Lung microvascular endothelial cell (primary cell): ENCODE data around the gene FCER1G. TPM values are rescaled to one million over a fixed set of nuclear protein-coding genes. Genes with fewer than 3 reads are reported as not detected.

Experiments
- DNase-seq, 2 donors: peaks; one replicate each; pipeline versions ENCODE4 v3.0.0 to v3.0.0-alpha.2; 2010; ENCODE audit warnings: low read depth in 2 of 2
- total RNA-seq: library from RNA; depleted of rRNA; stranded (reverse); fragments of >200 nt; gene quantifications from 2 replicates; pipeline ENCODE4 v1.2.1, GENCODE V29; 2014

The FCER1G gene
- total RNA-seq, 1 donor from 2014 or later = not detected

GRCh38 chr1:161265305-161265704, 50.2 kb downstream of the FCER1G start:
- no peak for DNase-seq

GRCh38 chr1:161266202-161266601, 51.1 kb downstream of the FCER1G start:
- DNase-seq = no peak

- DNase-seq = no peak
Measured at GRCh38 chr1:161266836-161267235, 51.7 kb downstream of the FCER1G start.

GRCh38 chr1:161267321-161267720, 52.2 kb downstream of the FCER1G start:
- DNase-seq = no peak

Other genes starting within 250 kb of the FCER1G start
- gene F11R, start 194.1 kb upstream of the FCER1G start, total RNA-seq = 49.3 and 150 TPM in 2 replicates
- 1.7 and 7.1 TPM in 2 replicates for gene TSTD1, start 176.3 kb upstream of the FCER1G start, total RNA-seq
- 83.0 and 105 TPM in 2 replicates for gene USF1, start 169.3 kb upstream of the FCER1G start, total RNA-seq
- not detected in 2 replicates for gene ARHGAP30, start 145.4 kb upstream of the FCER1G start, total RNA-seq
- gene NECTIN4, start 125.7 kb upstream of the FCER1G start, total RNA-seq = 0.44 TPM in 1 of 2 replicates, not detected in the other
- 0.65 and 0.99 TPM in 2 replicates for gene KLHDC9, start 116.9 kb upstream of the FCER1G start, total RNA-seq
- gene PFDN2, start 97.3 kb upstream of the FCER1G start, total RNA-seq = 22.9 and 36.3 TPM in 2 replicates
- gene NIT1, start 97.2 kb upstream of the FCER1G start, total RNA-seq = 9.6 and 13.1 TPM in 2 replicates
- gene DEDD, start 82.6 kb upstream of the FCER1G start, total RNA-seq = 23.1 and 31.9 TPM in 2 replicates
- 111 and 133 TPM in 2 replicates for gene UFC1, start 61.3 kb upstream of the FCER1G start, total RNA-seq
- gene USP21, start 55.8 kb upstream of the FCER1G start, total RNA-seq = 2.8 and 4.6 TPM in 2 replicates
- gene PPOX, start 48.9 kb upstream of the FCER1G start, total RNA-seq = 13.3 and 16.1 TPM in 2 replicates
- 17.4 and 26.8 TPM in 2 replicates for gene B4GALT3, start 37.8 kb upstream of the FCER1G start, total RNA-seq
- 7.1 and 9.2 TPM in 2 replicates for gene ADAMTS4, start 16.2 kb upstream of the FCER1G start, total RNA-seq
- 130 and 147 TPM in 2 replicates for gene NDUFS2, start 12.9 kb upstream of the FCER1G start, total RNA-seq
- not detected in 2 replicates for gene APOA2, start 8.3 kb downstream of the FCER1G start, total RNA-seq
- 12.0 and 13.5 TPM in 2 replicates for gene TOMM40L, start 10.8 kb downstream of the FCER1G start, total RNA-seq
- not detected in 2 replicates for gene NR1I3, start 22.9 kb downstream of the FCER1G start, total RNA-seq
- gene PCP4L1, start 43.5 kb downstream of the FCER1G start, total RNA-seq = not detected in 2 replicates
- 0.60 and 1.3 TPM in 2 replicates for gene MPZ, start 94.7 kb downstream of the FCER1G start, total RNA-seq
- gene SDHC, start 99.1 kb downstream of the FCER1G start, total RNA-seq = 10.9 and 13.3 TPM in 2 replicates
- not detected in 2 replicates for gene CFAP126, start 152.6 kb downstream of the FCER1G start, total RNA-seq